Naive thymus-derived CD8-positive, alpha-beta T cell (primary cell): ENCODE results near the gene NUP214. TPM values are rescaled to one million over a fixed set of nuclear protein-coding genes. Genes with fewer than 3 reads are reported as not detected.

Source experiments
- ATAC-seq, 2 donors: fragments of 150-1000 bp; cut with Tn5 transposase in 1 of 2; sonication (Bioruptor Pico), chemical (Tn5 transposase) in 1 of 2; 1 replicate in 1 of 2; 2 replicates in 1 of 2; pipeline ENCODE4 v1.10.0; 2021; ENCODE audit warnings: mild to moderate bottlenecking in 2 of 2, moderate library complexity in 2 of 2
- POLR2A ChIA-PET: fragments of 350-600 bp; sonication (Branson Sonifier 250); formaldehyde crosslinking; loops from one replicate; lab custom pipeline; 2021; ENCODE audit warnings: antibody characterized with exemption; lab: Charles Lee
- DNase-seq, 10 donors: peaks; one replicate each; pipeline versions ENCODE4 v3.0.0 to v3.0.0-alpha.2; 2020 to 2022
- H3K27ac Mint-ChIP-seq, 10 donors: one replicate each; pipeline ENCODE4 v1.8.0; 2020 to 2022; ENCODE audit warnings: mild to moderate bottlenecking in 10 of 10, mixed read lengths in 10 of 10, moderate library complexity in 4 of 10, inconsistent platforms in 1 of 10
- H3K27me3 Mint-ChIP-seq, 5 donors: one replicate each; pipeline ENCODE4 v1.8.0; 2021 to 2022; ENCODE audit warnings: mixed read lengths in 5 of 5
- H3K36me3 Mint-ChIP-seq, 3 donors: one replicate each; pipeline ENCODE4 v1.8.0; 2020 to 2022; ENCODE audit warnings: mixed read lengths in 3 of 3, mild to moderate bottlenecking in 2 of 3, inconsistent platforms in 1 of 3
- H3K4me1 Mint-ChIP-seq, 4 donors: one replicate each; pipeline ENCODE4 v1.8.0; 2021 to 2022; ENCODE audit warnings: mixed read lengths in 4 of 4
- H3K4me3 Mint-ChIP-seq, 10 donors: one replicate each; pipeline ENCODE4 v1.8.0; 2020 to 2022; ENCODE audit warnings: mild to moderate bottlenecking in 10 of 10, mixed read lengths in 10 of 10, moderate library complexity in 6 of 10, inconsistent platforms in 1 of 10
- H3K9me3 Mint-ChIP-seq, 9 donors: one replicate each; pipeline ENCODE4 v1.8.0; 2020 to 2022; ENCODE audit warnings: mixed read lengths in 9 of 9, mild to moderate bottlenecking in 3 of 9, inconsistent platforms in 1 of 9, moderate library complexity in 1 of 9
- polyA plus RNA-seq, 3 donors: library from polyadenylated mRNA; unstranded; fragments of 300-500 nt; fragmentation: Illumina TruSeq; gene quantifications; one replicate each; pipeline ENCODE4 v1.2.3, GENCODE V29; 2021
- total RNA-seq, 8 experiments: library from RNA in 2 of 8; stranded (reverse) in 2 of 8; gene quantifications; one replicate each; pipeline ENCODE4 v1.2.3 and lab custom pipeline; 2021 to 2026

Gene NUP214
- total and polyA plus RNA-seq, 5 experiments from 2014 or later: 10.7 to 88.5 (median 24.0) TPM

GRCh38 chr9:131273856-131274673 is 148.7 kb downstream of the NUP214 start:
- H3K9me3 Mint-ChIP-seq: peaks cover 0 to 2% (median 0%) of the 10 kb centered on the region in 9 donors
- peak overlapping the region; percentile 94 to 100 (median 98) for H3K27ac Mint-ChIP-seq
- no peak for ATAC-seq
- H3K36me3 Mint-ChIP-seq: peaks cover 31 to 38% (median 31%) of the 10 kb centered on the region in 3 donors
- POLR2A ChIA-PET: interaction anchor here (0.6 to 22.5 kb wide), 10 partner anchors 15 to 967 kb away, joined by 3 to 1403 read pairs (median 4); partner anchors contain the start of gene PLPP7
- DNase-seq: no peak
- peak overlapping the region; percentile 93 to 100 (median 99) for H3K4me3 Mint-ChIP-seq
- H3K4me1 Mint-ChIP-seq: peaks cover 26 to 58% (median 40%) of the 10 kb centered on the region in 4 donors
- H3K27me3 Mint-ChIP-seq: no peaks in the 10 kb centered on the region

GRCh38 chr9:131274674-131275331 is 149.4 kb downstream of the NUP214 start:
- peaks cover 31 to 38% (median 31%) of the 10 kb centered on the region in 3 donors for H3K36me3 Mint-ChIP-seq

GRCh38 chr9:131275332-131276093 is 150.1 kb downstream of the NUP214 start:
- Mint-ChIP-seq H3K4me3 (peak overlapping the region; percentile 93 to 100 (median 99)), H3K9me3 (peaks cover 0 to 2% (median 0%) of the 10 kb centered on the region in 9 donors), H3K27ac (peak overlapping the region; percentile 94 to 100 (median 98)), H3K27me3 (no peaks in the 10 kb centered on the region), H3K36me3 (peaks cover 31 to 38% (median 31%) of the 10 kb centered on the region in 3 donors), H3K4me1 (peaks cover 19 to 52% (median 33%) of the 10 kb centered on the region in 4 donors)
- ATAC-seq (no peak), DNase-seq (peak in 1 of 10 donors; percentile 22)
- POLR2A ChIA-PET: interaction anchor here (0.5 to 22.5 kb wide), 8 partner anchors 17 to 225 kb away, joined by 3 to 1403 read pairs (median 6); no protein-coding TSS in a partner anchor

More at GRCh38 chr9:131274674-131275331, 149.4 kb downstream of the NUP214 start:
- no peak for DNase-seq
- Mint-ChIP-seq H3K27me3 (no peaks in the 10 kb centered on the region), H3K27ac (peak overlapping the region; percentile 94 to 100 (median 98)), H3K4me1 (peaks cover 23 to 58% (median 39%) of the 10 kb centered on the region in 4 donors), H3K9me3 (peaks cover 0 to 2% (median 0%) of the 10 kb centered on the region in 9 donors), H3K4me3 (peak overlapping the region; percentile 93 to 100 (median 99))
- ATAC-seq: no peak
- POLR2A ChIA-PET: interaction anchor here (0.9 to 22.5 kb wide), 10 partner anchors 15 to 967 kb away, joined by 3 to 1403 read pairs (median 4); partner anchors contain the start of gene PLPP7

GRCh38 chr9:131276094-131276888 is 150.9 kb downstream of the NUP214 start, which contains the start of gene FAM78A:
TSS of gene FAM78A (minus strand) at chr9:131276510. CDS start at chr9:131276179, 331 bp downstream.
- ATAC-seq (peak; percentile 2 to 8), DNase-seq (peak in 6 of 10 donors; percentile 36 to 56 (median 46))
- POLR2A ChIA-PET: interaction anchor here (0.5 to 22.5 kb wide), 9 partner anchors 18 to 450 kb away, joined by 3 to 1403 read pairs (median 5); no protein-coding TSS in a partner anchor
- peaks cover 18 to 47% (median 26%) of the 10 kb centered on the region in 4 donors for H3K4me1 Mint-ChIP-seq
- peak within 1 kb of the TSS; percentile 94 to 100 (median 98) for H3K27ac Mint-ChIP-seq
- no peaks in the 10 kb centered on the region for H3K27me3 Mint-ChIP-seq
- peaks cover 31 to 36% (median 31%) of the 10 kb centered on the region in 3 donors for H3K36me3 Mint-ChIP-seq
- peaks cover 0 to 2% (median 0%) of the 10 kb centered on the region in 9 donors for H3K9me3 Mint-ChIP-seq
- peak within 1 kb of the TSS; percentile 93 to 100 (median 99) for H3K4me3 Mint-ChIP-seq

- H3K27ac Mint-ChIP-seq: peak overlapping the region in 3 of 10 donors; percentile 31 to 63 (median 53)
- peak overlapping the region in 7 of 10 donors; percentile 39 to 93 (median 57) for H3K4me3 Mint-ChIP-seq
- peaks cover 0 to 2% (median 0%) of the 10 kb centered on the region in 9 donors for H3K9me3 Mint-ChIP-seq
- ATAC-seq (peak; percentile 37 to 39), DNase-seq (peak in 9 of 10 donors; percentile 31 to 75 (median 53))
- POLR2A ChIA-PET: interaction anchor here (0.5 to 22.5 kb wide), 4 partner anchors 18 to 449 kb away, joined by 3 to 1403 read pairs (median 70); no protein-coding TSS in a partner anchor
- H3K27me3 Mint-ChIP-seq: peaks cover 0 to 2% (median 1%) of the 10 kb centered on the region in 5 donors
- H3K36me3 Mint-ChIP-seq: peaks cover 31 to 36% (median 31%) of the 10 kb centered on the region in 3 donors
- H3K4me1 Mint-ChIP-seq: peaks cover 17 to 45% (median 24%) of the 10 kb centered on the region in 4 donors
Measured at GRCh38 chr9:131276891-131277286, 151.5 kb downstream of the NUP214 start.

- peaks cover 0 to 7% (median 1%) of the 10 kb centered on the region in 5 donors for H3K27me3 Mint-ChIP-seq
- H3K9me3 Mint-ChIP-seq: peaks cover 0 to 2% (median 0%) of the 10 kb centered on the region in 9 donors
- H3K4me1 Mint-ChIP-seq: peaks cover 19 to 45% (median 28%) of the 10 kb centered on the region in 4 donors
- H3K4me3 Mint-ChIP-seq: peak overlapping the region in 5 of 10 donors; percentile 26 to 93 (median 43)
- ATAC-seq (peak; percentile 15 to 24), DNase-seq (peak in 3 of 10 donors; percentile 45 to 52 (median 48))
- no peak overlapping the region for H3K27ac Mint-ChIP-seq
- peaks cover 28 to 36% (median 31%) of the 10 kb centered on the region in 3 donors for H3K36me3 Mint-ChIP-seq
- POLR2A ChIA-PET: interaction anchor here (1.8 to 22.5 kb wide), 4 partner anchors 19 to 59 kb away, joined by 9 to 1403 read pairs (median 75); no protein-coding TSS in a partner anchor
Measured at GRCh38 chr9:131277287-131277909, 152.0 kb downstream of the NUP214 start.

- Mint-ChIP-seq H3K27me3 (peaks cover 0 to 7% (median 1%) of the 10 kb centered on the region in 5 donors), H3K27ac (peak overlapping the region; percentile 81 to 96 (median 94)), H3K9me3 (peaks cover 0 to 2% (median 0%) of the 10 kb centered on the region in 9 donors), H3K4me1 (peaks cover 19 to 39% (median 27%) of the 10 kb centered on the region in 4 donors), H3K36me3 (peaks cover 28 to 32% (median 30%) of the 10 kb centered on the region in 3 donors), H3K4me3 (peak overlapping the region; percentile 85 to 95 (median 90))
- ATAC-seq (peak; percentile 47 to 52), DNase-seq (peak in 9 of 10 donors; percentile 50 to 85 (median 63))
- POLR2A ChIA-PET: interaction anchor here (0.6 to 22.5 kb wide), 8 partner anchors 11 to 177 kb away, joined by 3 to 1403 read pairs (median 6); partner anchors contain the start of genes NUP214 and PLPP7
Measured at GRCh38 chr9:131277910-131278701, 152.7 kb downstream of the NUP214 start.

GRCh38 chr9:131278702-131279111 is 153.3 kb downstream of the NUP214 start:
- H3K36me3 Mint-ChIP-seq: peaks cover 24 to 26% (median 25%) of the 10 kb centered on the region in 3 donors

More at GRCh38 chr9:131278702-131279111, 153.3 kb downstream of the NUP214 start:
- H3K27me3 Mint-ChIP-seq: peaks cover 0 to 7% (median 1%) of the 10 kb centered on the region in 5 donors
- H3K4me3 Mint-ChIP-seq: peak overlapping the region; percentile 85 to 95 (median 90)
- peak; percentile 15 to 48 for ATAC-seq
- H3K9me3 Mint-ChIP-seq: peaks cover 0 to 2% (median 0%) of the 10 kb centered on the region in 9 donors
- H3K27ac Mint-ChIP-seq: peak overlapping the region; percentile 81 to 96 (median 94)
- peak in 4 of 10 donors; percentile 39 to 59 (median 46) for DNase-seq
- H3K4me1 Mint-ChIP-seq: peaks cover 19 to 36% (median 29%) of the 10 kb centered on the region in 4 donors
- POLR2A ChIA-PET: interaction anchor here (0.6 to 22.5 kb wide), 9 partner anchors 11 to 177 kb away, joined by 3 to 1403 read pairs (median 4); partner anchors contain the start of genes NUP214 and PLPP7
